ENCODE data around the gene TMEM59L. TPM values are rescaled to one million over a fixed set of nuclear protein-coding genes. Genes with fewer than 3 reads are reported as not detected.

TMEM59L gene
- total and polyA plus RNA-seq, 10 of the 15 experiments (the other 5 are each of a cell fraction or from before 2014, with no cell fraction given): 0.06 TPM; not detected in 9

DNA sequence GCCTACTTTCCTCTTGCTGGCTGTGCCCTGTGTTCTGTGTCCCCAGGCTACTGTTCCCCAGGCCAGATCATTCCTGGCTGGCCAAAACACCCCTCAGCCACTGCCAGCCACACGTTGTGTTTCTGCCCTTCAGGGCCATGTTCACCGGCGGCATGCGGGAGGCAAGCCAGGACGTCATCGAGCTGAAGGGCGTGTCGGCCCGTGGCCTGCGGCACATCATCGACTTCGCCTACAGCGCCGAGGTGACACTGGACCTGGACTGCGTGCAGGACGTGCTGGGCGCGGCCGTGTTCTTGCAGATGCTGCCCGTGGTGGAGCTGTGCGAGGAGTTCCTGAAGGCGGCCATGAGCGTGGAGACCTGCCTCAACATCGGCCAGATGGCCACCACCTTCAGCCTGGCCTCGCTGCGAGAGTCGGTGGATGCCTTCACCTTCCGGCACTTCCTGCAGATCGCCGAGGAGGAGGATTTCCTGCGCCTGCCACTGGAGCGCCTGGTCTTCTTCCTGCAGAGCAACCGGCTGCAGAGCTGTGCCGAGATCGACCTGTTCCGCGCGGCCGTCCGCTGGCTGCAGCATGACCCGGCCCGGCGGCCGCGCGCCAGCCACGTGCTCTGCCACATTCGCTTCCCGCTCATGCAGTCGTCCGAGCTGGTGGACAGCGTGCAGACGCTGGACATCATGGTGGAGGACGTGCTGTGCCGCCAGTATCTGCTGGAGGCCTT is 55.0 kb downstream of the TMEM59L start:
- intact Hi-C loops (cut with micrococcal nuclease; ENCODE audit: unreplicated experiment) (no loop called here), in situ Hi-C loops (cut with MboI) (no loop called here)
- Histone ChIP-seq H3K27ac (ENCODE audit: control insufficient read depth, insufficient read depth) (no peak overlapping the region), H3K36me3 (ENCODE audit: control insufficient read depth in 2 of 2, insufficient read depth in 2 of 2, low read length in 1 of 2) (peaks cover 0 to 11% of the 10 kb centered on the region in 2 experiments; a peak in 2 of 4 replicates), H3K4me1 (ENCODE audit: control insufficient read depth, insufficient read depth, low read length) (no peaks in the 10 kb centered on the region), H3K4me2 (ENCODE audit: control insufficient read depth, insufficient read depth) (no peak overlapping the region), H3K27me3 (replicated peaks in 1 of 2; ENCODE audit: control insufficient read depth in 2 of 2, insufficient read depth in 2 of 2, low read length in 1 of 2) (no peaks in the 10 kb centered on the region), H3K9ac (ENCODE audit: control insufficient read depth, insufficient read depth, low read length) (no peak overlapping the region), H3K4me3 (no peak overlapping the region), H4K20me1 (ENCODE audit: control insufficient read depth, insufficient read depth) (no peaks in the 10 kb centered on the region), H3K9me3 (replicated peaks; ENCODE audit: control insufficient read depth, insufficient read depth, low read length) (no peaks in the 10 kb centered on the region), H3K79me2 (ENCODE audit: control insufficient read depth, insufficient read depth, low read length) (no peaks in the 10 kb centered on the region), H2AFZ (ENCODE audit: control insufficient read depth, low read depth, low read length) (no peak overlapping the region)
- FAIRE-seq (no peak), ATAC-seq (no peak), DNase-seq (ENCODE audit: low read depth, low spot score) (no peak)
- ChIA-PET POLR2A (interaction anchor here (0.7 kb wide), 1 partner anchor 197 kb away, joined by 4 read pairs; no protein-coding TSS in a partner anchor), CTCF (no interaction called here), SMC1A (ENCODE audit: uncharacterized antibody, unreplicated experiment) (no interaction called here), RAD21 (ENCODE audit: unreplicated experiment) (no interaction called here)
- TF ChIP-seq, protein P1, sequence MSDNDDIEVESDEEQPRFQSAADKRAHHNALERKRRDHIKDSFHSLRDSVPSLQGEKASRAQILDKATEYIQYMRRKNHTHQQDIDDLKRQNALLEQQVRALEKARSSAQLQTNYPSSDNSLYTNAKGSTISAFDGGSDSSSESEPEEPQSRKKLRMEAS (IDR thresholded peaks at IDR 0.05; ENCODE audit: low read depth, low read length): no peak
- TF ChIP-seq MEF2A (IDR thresholded peaks at IDR 0.05; ENCODE audit: insufficient read depth, low read depth, low read length): no peak
- TF ChIP-seq CHD4 (IDR thresholded peaks at IDR 0.05): no peak
- TF ChIP-seq, protein P2, sequence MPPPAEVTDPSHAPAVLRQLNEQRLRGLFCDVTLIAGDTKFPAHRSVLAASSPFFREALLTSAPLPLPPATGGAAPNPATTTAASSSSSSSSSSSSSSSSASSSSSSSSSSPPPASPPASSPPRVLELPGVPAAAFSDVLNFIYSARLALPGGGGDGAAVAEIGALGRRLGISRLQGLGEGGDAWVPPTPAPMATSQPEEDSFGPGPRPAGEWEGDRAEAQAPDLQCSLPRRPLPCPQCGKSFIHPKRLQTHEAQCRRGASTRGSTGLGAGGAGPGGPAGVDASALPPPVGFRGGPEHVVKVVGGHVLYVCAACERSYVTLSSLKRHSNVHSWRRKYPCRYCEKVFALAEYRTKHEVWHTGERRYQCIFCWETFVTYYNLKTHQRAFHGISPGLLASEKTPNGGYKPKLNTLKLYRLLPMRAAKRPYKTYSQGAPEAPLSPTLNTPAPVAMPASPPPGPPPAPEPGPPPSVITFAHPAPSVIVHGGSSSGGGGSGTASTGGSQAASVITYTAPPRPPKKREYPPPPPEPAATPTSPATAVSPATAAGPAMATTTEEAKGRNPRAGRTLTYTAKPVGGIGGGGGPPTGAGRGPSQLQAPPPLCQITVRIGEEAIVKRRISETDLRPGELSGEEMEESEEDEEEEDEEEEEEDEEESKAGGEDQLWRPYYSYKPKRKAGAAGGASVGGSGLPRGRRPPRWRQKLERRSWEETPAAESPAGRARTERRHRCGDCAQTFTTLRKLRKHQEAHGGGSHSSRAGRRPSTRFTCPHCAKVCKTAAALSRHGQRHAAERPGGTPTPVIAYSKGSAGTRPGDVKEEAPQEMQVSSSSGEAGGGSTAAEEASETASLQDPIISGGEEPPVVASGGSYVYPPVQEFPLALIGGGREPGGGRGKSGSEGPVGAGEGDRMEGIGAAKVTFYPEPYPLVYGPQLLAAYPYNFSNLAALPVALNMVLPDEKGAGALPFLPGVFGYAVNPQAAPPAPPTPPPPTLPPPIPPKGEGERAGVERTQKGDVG (CRISPR knock-in tag; IDR thresholded peaks at IDR 0.05): no peak
- TF ChIP-seq NRF1 (conservative IDR thresholded peaks at IDR 0.05; ENCODE audit: low read depth, low read length): no peak
- TF ChIP-seq BMI1 (IDR thresholded peaks at IDR 0.05; ENCODE audit: borderline replicate concordance): no peak
- no peak for TF ChIP-seq MXI1 (IDR thresholded peaks at IDR 0.05; ENCODE audit: low read depth, low read length)
- BruUV-seq (replicated peaks): no TSS peak
- WGBS (ENCODE audit: insufficient coverage, insufficient replicate concordance, low lambda C conversion rate, missing lambda C conversion rate): 97% methylated on average over 49 of the region's 55 CpGs
